ENCODE data around the gene FAM72A.
A peak's percentile ranks its signal among the peaks of the same experiment; 100 is the strongest.
"Not testable (repeated sequence)": the region's sequence is repeated elsewhere in the genome, so short reads cannot be mapped to it uniquely, and the experiment has no call there.

The FAM72A gene

DNA sequence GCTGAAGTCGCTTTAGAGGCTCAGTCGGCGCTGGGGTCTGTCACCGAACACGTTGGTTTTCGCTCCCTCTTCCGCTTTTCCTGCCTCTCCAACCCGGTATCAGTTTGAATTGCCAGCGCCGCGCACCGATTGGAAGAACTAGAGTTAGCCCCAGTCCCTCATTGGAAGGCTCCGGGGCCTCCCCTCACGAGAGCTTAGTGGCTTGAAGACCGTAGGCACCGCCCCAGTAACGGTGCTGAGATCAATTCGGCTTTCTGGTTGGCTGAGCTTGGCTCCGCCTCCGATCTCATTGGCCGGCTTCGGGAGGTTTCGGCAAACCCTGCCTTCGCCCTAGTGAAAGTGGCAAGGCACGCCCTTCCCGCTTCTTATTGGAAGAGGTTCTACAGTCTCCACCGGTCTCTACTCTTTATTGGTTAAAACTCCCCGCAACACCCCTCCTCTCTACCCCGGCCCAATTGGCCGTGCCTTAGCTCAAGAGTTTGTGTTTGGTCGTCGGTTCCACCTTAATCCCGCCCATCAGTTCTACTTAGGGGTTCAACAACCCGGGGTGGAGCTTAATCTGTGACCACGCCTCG is at the start of gene FAM72A:
TSS of gene FAM72A (minus strand) at position 51 of the 575 bp plus-strand sequence. CDS start 814 bp downstream, outside the sequence.
- peak; percentile 46 to 100 (median 96) for DNase-seq

DNA sequence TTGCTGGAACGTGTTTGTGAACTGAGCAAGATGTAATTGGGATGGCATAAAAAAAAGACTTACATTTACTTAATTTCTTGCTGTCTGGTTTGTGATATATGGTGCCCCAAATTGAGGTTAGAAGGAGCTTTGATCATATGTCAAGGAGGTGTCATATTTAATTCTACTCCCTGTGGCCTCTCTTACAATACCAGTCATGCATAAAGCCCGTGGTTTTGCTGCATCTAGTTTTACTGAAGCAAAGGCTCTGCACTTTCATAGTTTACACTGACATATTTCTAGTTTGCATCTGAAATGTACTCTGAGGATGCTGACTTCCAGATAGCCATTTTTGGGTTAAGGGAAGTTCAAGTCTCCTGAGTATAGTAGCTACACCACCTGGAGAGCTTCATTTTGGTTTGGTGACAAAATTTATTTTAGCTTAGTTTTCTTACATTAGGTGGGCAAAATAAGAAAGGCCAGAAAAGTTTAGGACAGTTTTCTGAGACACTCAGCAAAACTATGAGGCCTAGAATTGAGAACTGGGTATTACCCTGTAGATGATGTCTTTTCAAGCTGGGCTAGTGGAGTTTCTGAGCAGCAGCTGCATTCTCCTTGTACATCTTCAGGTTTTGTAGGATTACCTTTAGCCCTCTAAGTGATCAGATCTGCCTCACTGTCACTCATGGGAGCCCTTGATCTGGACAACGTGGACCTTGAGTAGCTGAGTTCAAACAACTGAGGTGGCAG is 48.5 kb upstream of the FAM72A start:
- DNase-seq, result not testable (repeated sequence)

- not testable (repeated sequence) for DNase-seq
These were observed 43.7 kb upstream of the FAM72A start for GRCh38 chr1:206246129-206246886.

DNA sequence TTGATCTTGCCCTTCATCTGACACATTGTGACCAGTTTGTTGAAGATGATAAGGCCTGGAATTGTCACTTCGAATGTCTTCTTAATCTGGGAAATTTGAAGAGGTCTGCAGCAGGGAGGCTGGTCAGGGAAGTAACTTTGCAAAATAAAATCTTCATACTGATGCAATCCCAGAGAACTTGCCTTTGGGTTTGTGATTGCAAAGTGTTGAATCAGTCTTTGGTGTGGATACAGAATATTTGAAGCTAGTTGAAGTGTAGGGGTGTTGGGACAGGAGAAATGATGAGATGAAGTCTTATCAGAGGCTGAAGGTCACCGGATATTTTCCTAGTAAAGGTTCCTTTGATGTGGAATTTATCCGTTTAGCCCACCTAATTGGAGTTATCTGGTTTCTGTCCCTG is 42.8 kb upstream of the FAM72A start:
- not testable (repeated sequence) for DNase-seq

DNA sequence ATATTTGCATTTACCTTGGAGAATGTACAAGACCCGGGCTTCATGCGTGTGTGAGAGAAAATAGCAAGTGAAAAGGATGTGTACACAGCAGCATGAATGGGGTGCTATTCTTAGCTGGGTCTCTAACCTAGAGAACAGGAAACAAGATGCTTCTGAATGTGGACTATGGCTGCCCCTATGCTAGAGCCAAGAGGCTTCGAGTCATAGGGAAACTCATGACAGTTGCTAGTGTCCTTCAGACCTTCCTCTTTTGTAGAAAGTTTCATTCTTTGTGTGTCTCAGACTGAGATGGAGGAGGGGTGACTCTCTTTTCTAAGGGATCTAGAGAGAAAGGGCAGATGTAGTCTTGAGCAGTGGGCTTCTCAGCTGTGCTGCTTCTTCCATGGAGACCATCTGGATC is 40.7 kb upstream of the FAM72A start:
- DNase-seq, result not testable (repeated sequence)

- not testable (repeated sequence) for DNase-seq
These were observed 37.6 kb upstream of the FAM72A start for GRCh38 chr1:206240288-206240687.

DNA sequence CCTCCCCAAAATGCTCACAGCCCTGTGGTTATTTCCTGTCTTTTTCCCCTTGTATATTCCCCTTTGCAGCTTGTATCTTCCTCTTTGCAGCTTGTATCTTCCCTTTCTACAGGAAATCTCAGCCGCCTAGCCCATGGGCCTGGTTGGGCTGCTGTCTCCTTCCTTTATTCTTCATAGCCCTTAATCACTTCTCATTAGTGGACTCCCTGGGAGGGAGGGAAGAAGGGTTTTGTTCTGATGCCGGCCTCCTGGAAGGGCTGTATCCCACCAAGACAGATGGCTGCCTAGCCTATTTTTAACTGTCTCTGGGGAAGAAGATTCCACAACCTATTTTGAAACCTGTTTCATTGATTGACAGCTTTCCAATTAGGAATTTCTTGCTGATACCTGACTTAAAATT is 32.6 kb upstream of the FAM72A start:
- not testable (repeated sequence) for DNase-seq

DNA sequence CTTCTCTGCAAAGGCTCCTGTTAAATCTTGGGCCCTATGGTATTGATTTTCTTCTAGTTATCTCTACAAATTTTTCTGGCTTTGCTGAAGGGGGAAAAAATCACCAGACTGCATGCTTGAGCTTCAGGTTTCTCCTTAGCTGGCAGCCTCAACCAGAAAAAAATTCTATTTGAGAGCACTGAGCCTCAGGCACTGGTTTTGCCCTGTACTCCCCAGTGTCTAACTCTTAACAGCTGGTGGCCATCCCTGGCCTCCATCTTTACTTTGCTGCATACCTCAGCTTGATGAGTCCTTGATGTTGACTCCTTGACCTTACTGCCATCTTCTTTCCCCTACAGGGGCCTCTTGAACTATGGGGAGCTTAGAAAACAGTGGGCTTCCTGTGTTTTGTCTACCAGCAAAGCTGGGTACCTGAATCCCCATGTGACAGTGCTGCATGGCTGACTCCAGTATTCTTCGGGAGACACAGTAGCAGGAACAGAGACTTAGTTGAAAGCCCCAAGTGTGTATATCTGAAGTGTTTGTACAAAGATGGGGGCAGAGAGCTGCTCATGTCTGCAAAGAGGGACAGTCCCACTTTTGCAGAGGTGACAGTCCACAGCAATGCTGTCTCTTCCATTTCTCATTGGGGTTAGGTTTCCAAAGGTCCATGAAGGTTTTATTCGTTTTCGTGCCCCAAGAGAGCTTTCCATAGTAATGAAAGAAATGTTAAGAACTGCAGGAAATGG is 31.7 kb upstream of the FAM72A start:
- DNase-seq, result not testable (repeated sequence)

DNA sequence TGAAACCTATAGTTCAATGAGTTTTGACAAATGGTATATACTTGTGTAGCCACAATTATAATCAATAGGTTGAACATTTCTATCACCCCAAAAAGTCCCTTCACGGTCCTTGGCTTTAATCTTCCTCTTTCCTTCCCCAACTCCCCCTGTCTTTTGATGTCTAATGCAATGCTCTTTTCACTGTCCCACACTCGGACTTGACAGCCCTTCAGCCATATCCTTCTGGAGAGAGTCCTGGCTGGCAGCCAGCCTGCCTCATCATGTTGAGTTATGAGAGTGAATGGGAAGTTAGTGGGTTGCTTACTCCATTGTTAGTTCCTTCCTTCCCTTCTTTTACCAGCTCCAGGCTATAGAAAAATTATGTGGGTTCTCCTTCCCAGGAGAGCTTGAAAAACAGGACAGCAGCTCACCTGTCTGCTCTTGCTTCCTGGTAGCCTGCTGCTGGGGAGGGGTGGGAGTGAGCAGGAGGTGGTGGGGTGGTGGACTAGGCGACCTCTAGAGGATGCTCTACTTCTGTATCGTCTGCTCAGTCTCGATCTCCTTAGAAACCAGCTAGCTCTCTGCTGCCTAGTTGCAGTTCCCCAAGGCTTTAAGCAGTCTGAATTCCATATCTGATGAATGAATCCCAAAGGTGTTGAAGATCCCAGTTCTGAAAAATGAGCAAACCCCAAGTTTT is 30.5 kb upstream of the FAM72A start:
- not testable (repeated sequence) for DNase-seq

DNA sequence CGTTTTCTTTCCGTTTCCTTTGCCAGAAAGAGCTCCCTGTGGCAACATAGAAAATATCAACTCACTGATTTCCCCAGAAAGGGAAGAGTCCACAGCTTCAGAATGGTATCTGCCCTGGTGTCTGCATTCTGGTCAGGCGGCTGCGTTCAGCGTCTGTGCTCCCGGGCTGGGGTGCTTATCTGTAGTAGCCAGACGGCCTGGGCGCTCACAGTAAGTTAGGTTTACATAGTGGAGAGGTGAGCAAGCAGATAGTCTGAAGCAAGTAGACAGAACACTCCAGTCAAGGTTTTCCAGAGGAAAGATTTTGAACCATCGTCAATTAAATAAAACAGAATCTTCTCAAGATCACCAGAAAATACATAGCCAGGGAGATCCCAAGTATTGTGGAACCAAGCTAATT is 29.4 kb upstream of the FAM72A start:
- not testable (repeated sequence) for DNase-seq

DNA sequence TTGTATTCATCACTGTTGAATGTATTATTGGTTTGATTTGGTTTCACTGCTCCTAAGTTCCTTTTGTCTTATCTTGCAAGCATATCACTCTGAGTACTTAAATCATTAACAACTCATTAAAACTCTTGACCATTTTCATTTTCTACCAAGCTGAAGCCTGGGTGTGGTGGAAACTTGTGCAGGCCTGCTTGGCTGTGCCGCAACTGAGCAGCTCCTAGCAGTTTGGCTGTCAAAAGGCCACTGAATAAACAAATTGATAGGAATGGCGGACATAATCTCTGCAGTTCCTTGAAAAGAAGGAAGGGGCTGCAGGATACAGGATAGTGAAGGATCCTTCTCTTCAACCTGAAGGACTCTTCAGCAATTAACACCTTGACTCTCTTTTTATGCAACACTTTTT is 26.6 kb upstream of the FAM72A start:
- not testable (repeated sequence) for DNase-seq

DNA sequence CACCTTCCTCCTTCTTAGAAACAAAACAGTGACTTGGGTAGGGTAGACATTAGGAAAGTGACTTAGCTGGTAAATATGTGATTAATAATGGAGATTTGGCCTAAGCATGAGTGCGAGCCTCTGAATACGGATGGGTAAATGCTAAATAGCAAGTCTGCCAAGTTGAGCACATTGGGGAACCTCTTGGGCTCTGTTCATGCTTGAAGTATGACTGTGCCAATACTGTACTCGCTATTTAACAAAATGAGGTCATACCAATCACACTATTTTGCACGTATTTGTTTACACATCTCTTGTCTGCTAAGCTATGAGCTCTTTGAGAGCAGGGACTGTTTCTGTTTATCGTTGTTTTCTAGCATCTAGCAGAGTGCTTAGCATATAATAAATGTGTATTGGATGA is 24.2 kb upstream of the FAM72A start:
- not testable (repeated sequence) for DNase-seq

DNA sequence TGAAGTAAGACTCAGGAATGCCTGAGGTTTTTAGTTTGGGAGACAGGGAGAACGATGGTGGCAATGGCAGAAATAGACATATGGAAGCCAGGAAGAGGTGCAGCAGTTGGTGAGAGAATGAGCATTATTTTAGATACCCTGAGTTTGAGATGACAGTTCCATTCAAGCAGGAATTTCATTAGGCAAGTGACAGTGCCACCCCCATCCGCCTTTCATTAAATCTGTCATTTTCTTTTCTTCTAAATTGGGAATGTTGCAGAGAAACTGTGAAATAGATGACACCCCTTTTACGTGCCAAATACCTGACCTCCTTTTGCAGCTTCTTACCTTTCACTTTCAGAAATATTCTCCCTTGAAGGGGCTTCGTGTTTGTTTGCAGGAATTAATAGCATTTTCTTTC is 22.7 kb upstream of the FAM72A start:
- not testable (repeated sequence) for DNase-seq

- DNase-seq, result not testable (repeated sequence)
These were observed 21.6 kb upstream of the FAM72A start for GRCh38 chr1:206224190-206224776.

GRCh38 chr1:206221585-206221984 is 18.9 kb upstream of the FAM72A start:
- DNase-seq, result not testable (repeated sequence)

GRCh38 chr1:206220332-206221000 is 17.8 kb upstream of the FAM72A start:
- not testable (repeated sequence) for DNase-seq

DNA sequence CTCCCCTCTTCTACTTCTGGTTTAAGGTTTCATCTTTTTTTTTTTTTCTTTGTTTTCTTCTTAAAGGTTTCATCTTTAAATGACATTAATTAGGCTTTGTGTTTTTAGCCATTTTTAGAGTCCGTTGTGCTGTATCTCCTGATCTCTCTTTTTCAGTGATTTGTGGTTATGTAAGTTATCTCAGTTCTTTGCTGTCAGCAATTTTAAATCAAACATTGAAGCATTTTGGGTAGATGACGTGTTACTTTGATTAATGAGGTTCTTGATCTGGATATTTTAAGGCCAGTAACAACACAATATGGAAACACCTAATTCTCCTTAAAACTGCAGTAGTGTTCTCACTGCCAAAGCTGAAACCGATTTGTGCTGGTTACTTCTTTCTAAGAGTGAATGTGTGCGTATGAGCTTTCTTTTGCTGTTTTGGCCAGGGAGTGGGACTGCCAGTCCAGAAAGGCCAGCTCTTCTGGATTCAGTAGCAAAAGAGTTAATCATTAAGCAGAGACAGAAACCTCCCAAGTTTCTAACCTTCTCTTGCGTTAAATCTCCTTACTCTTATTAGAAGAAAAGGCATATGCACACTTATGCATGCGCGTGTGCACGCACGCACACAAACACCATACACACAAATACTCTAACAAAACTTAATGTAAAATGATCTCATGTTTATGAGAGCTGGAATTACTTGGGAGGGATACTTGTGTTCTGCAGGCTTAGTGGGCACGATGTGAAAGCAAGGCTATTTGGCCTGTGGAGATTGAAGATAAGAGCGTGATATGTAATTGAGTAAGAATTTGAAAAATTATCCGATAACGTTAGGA is 17.1 kb upstream of the FAM72A start:
- not testable (repeated sequence) for DNase-seq

- DNase-seq, result not testable (repeated sequence)
These were observed 16.1 kb upstream of the FAM72A start for GRCh38 chr1:206218765-206219164.

DNA sequence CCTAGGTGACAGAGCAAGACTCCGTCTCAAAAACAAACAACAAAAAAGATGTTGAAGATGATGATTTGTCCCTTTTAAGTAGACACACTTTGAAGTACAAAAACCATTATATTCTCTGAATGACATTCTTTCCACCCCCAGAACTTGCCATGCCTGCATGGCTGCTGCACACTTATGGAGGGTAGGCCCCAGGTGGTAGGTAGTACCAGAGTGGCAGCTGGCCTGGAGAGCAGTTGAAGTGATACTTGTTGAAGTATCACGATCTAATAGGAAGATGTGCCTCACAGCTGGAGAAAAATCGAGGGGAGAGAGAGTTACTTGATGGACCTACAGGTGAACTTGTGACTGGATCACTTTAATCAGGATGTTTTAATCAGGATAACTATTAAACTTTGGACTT is 15.6 kb upstream of the FAM72A start:
- DNase-seq, result not testable (repeated sequence)
